Activated CD4-positive, alpha-beta memory T cell treated with anti-CD3 and anti-CD28 coated beads for 36 hours (primary cell): ENCODE data around the gene ARHGEF38. TPM values are rescaled to one million over a fixed set of nuclear protein-coding genes. Genes with fewer than 3 reads are reported as not detected.

Source experiments
- CTCF ChIA-PET: fragments of 350-600 bp; sonication (Branson Sonifier 250); formaldehyde crosslinking; loops from one replicate; lab custom pipeline; 2021; ENCODE audit warnings: antibody characterized with exemption, inconsistent platforms; lab: Charles Lee
- POLR2A ChIA-PET: fragments of 350-600 bp; sonication (Branson Sonifier 250); formaldehyde crosslinking; loops from one replicate; lab custom pipeline; 2021; ENCODE audit warnings: antibody characterized with exemption; lab: Charles Lee
- DNase-seq: peaks from one replicate; pipeline ENCODE4 v3.0.0-alpha.2; 2020
- H3K27ac Mint-ChIP-seq: one replicate; pipeline ENCODE4 v1.8.0; 2021; ENCODE audit warnings: mixed read lengths
- H3K27me3 Mint-ChIP-seq: one replicate; pipeline ENCODE4 v1.8.0; 2021; ENCODE audit warnings: mixed read lengths
- H3K36me3 Mint-ChIP-seq: one replicate; pipeline ENCODE4 v1.8.0; 2021; ENCODE audit warnings: mixed read lengths
- H3K4me1 Mint-ChIP-seq: one replicate; pipeline ENCODE4 v1.8.0; 2021; ENCODE audit warnings: low read depth, mixed read lengths
- H3K4me3 Mint-ChIP-seq: one replicate; pipeline ENCODE4 v1.8.0; 2021; ENCODE audit warnings: mild to moderate bottlenecking, mixed read lengths
- H3K9me3 Mint-ChIP-seq: one replicate; pipeline ENCODE4 v1.8.0; 2021; ENCODE audit warnings: mixed read lengths
- intact Hi-C: fragments of 100-400 bp; cut with micrococcal nuclease; formaldehyde crosslinking; loops from one replicate; pipeline ENCODE4 v1.15.1; 2023
- total RNA-seq, 2 experiments: library from RNA; stranded (reverse); gene quantifications; one replicate each; pipeline ENCODE4 v1.2.3, GENCODE V29; 2021

The ARHGEF38 gene
- total RNA-seq, 2 experiments from 2014 or later = not detected

DNA sequence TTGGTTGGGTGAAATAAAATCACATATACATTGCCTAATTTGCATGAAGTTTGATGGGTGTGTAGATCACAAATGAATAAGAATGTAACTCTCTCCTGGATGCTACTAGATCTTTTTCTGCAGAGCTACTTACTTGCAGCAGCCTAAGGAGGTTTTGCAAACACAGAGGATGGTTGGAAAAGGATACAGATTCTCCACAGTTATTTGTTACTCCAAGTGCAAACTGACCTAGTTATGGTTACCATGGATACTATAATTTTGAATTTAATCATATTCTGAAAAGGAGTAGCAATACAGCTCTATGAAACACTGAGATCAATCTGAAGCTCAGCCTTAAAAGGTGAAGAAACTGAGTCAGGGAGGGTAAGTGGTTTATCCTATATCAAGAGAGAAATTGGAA is 9.1 kb upstream of the ARHGEF38 start:
- Mint-ChIP-seq H3K27me3 (peaks cover 6% of the 10 kb centered on the region), H3K36me3 (no peaks in the 10 kb centered on the region), H3K4me3 (no peak overlapping the region), H3K9me3 (no peaks in the 10 kb centered on the region), H3K27ac (no peak overlapping the region), H3K4me1 (peaks cover 6% of the 10 kb centered on the region)
- DNase-seq = no peak
- CTCF ChIA-PET = interaction anchor here (1.0 kb wide), 1 partner anchor 22 kb away, joined by 3 read pairs; no protein-coding TSS in a partner anchor
- POLR2A ChIA-PET = no interaction called here
- intact Hi-C loops = no loop called here

DNA sequence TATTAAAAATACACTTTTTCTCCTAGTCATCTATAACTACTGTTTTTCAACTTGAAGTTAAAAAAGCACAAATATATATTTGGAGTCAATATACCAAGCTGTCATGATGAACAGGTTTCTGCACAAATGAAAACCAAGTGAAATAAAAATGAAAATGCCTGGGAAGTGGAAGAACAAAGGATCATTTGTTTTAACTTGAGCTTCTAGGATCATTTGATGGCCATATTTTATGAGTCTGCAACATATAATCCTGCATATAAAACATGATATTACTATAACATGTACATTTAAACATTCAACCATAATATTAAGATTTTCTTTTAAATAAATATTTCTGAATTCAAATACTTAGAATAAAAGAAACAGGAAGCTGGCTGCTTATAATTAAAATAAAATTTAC is 8.5 kb upstream of the ARHGEF38 start:
- no peak for DNase-seq
- H3K4me1 Mint-ChIP-seq = peaks cover 6% of the 10 kb centered on the region
- peaks cover 4% of the 10 kb centered on the region for H3K27me3 Mint-ChIP-seq
- intact Hi-C loops = no loop called here
- no peaks in the 10 kb centered on the region for H3K36me3 Mint-ChIP-seq
- POLR2A ChIA-PET = no interaction called here
- no peak overlapping the region for H3K4me3 Mint-ChIP-seq
- CTCF ChIA-PET = interaction anchor here (1.0 kb wide), 1 partner anchor 23 kb away, joined by 3 read pairs; no protein-coding TSS in a partner anchor
- no peak overlapping the region for H3K27ac Mint-ChIP-seq
- H3K9me3 Mint-ChIP-seq = no peaks in the 10 kb centered on the region

DNA sequence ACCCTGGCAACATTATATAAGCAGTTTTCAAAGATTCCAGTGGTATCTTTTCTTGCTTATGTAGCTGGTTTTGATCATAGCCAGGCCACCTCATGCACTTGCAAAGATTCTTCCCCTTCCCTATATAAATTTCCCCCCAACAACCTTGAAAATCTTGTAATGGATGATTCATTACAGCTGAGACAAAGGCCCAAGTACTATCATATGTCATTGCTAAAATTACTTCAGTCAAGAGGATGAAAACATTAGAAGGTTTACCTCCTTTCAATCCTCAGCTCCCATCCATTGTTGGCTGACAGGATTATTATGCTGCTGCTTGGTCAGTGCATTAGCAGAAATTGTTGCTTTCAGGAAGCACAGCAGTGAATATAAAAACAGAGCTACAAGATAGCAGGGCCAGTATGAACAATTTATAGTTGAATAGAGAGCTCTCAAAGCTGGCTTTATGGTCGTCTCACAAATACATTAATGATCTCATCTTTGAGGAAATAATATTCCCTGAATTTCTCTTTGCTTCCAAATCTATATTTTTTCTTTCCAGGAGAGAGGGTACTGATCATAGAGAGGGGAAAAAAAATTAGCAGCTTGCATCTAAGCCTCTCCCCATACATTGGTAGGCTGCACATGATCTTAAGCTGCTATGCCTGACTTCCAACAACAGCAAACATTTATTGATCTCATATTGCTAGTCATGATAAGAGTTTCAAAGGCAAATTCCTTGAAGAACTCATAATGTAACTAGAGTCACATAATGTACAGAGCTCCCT is 7.7 kb upstream of the ARHGEF38 start:
- peaks cover 6% of the 10 kb centered on the region for H3K4me1 Mint-ChIP-seq
- POLR2A ChIA-PET = no interaction called here
- H3K4me3 Mint-ChIP-seq = no peak overlapping the region
- H3K36me3 Mint-ChIP-seq = no peaks in the 10 kb centered on the region
- no peak for DNase-seq
- peaks cover 4% of the 10 kb centered on the region for H3K27me3 Mint-ChIP-seq
- no peak overlapping the region for H3K27ac Mint-ChIP-seq
- intact Hi-C loops = no loop called here
- no peaks in the 10 kb centered on the region for H3K9me3 Mint-ChIP-seq
- CTCF ChIA-PET = no interaction called here

DNA sequence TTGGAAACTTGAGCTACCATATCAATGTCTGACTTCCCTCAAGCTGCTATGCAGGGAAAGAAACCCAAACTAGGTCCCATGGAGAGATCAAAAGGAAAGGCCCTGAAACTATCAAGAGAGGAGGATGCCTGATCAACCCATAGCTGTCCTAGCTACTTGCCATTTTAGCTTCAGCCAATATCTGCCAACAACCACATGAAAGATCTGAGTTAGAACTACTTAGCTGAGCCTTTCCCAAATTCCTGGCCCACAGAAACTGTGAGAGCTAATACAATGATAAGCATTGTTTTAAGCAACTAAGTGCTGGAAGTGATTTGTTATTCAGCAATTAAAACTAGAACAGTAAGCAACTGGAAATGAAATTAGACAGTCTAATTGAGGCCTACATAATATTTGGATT is 6.3 kb upstream of the ARHGEF38 start:
- H3K9me3 Mint-ChIP-seq = no peaks in the 10 kb centered on the region
- no peak overlapping the region for H3K4me3 Mint-ChIP-seq
- POLR2A ChIA-PET = no interaction called here
- H3K27ac Mint-ChIP-seq = no peak overlapping the region
- CTCF ChIA-PET = no interaction called here
- H3K36me3 Mint-ChIP-seq = no peaks in the 10 kb centered on the region
- H3K27me3 Mint-ChIP-seq = peaks cover 3% of the 10 kb centered on the region
- DNase-seq = no peak
- peaks cover 5% of the 10 kb centered on the region for H3K4me1 Mint-ChIP-seq
- intact Hi-C loops = no loop called here

DNA sequence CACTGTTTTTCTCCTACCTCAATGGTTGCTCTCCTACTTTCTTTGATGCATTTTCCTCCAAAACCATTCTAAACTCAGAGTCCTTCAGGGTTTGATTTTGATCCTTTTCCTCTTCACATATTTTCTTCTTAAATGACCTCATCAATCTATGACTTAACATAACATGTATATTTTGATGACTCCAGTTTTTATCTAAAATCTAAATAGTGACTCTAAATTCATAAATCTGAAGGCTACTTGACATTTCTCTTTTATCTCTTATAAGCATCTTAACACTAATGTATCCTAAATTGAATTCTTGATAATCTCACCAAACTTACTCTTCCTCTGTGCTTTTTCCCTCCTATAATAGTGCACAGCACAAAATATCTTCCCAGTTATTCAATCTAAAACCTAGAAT is 4.7 kb upstream of the ARHGEF38 start:
- ChIA-PET CTCF (no interaction called here), POLR2A (no interaction called here)
- Mint-ChIP-seq H3K9me3 (no peaks in the 10 kb centered on the region), H3K36me3 (no peaks in the 10 kb centered on the region), H3K27me3 (no peaks in the 10 kb centered on the region), H3K4me3 (no peak overlapping the region), H3K27ac (no peak overlapping the region), H3K4me1 (no peaks in the 10 kb centered on the region)
- DNase-seq = no peak
- intact Hi-C loops = no loop called here

DNA sequence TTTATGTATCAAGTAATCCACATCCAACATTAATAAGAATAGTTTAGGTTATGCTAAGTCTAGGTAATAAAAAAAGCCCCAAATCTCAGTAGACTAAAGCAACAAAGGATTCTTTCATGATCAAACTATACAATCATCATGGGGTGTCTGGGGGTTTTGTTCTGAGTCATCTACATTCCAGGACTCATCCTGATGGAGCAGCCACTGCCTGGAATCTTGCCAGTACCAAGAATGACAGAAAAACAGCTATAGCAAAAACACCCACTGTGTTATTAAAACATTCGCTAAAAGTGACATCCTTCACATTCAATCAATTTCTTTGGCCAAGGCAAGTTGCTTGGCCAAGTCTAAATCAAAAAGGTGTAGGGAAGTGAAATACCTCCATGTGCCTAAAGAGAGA is 3.9 kb upstream of the ARHGEF38 start:
- CTCF ChIA-PET = no interaction called here
- H3K27ac Mint-ChIP-seq = no peak overlapping the region
- H3K9me3 Mint-ChIP-seq = no peaks in the 10 kb centered on the region

DNA sequence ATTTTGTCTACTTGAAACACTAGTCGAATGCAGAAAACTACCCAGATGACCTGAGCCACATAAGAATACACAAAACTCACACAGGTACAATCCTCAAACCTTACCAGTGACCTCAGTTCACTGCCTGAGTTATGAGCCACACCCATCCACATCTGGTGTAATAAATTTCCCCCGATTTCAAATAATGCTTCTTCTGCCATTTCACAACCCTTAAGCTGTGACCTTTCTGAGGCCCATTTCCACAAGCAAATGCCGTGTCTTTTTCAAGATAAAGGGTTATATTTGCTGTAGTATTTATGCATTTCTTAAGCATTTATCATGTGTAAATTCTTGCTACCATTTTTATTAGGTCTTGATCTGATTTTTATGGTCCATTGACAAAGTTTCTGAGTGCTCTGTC is 1.8 kb upstream of the ARHGEF38 start:
- POLR2A ChIA-PET = no interaction called here
- intact Hi-C loops = no loop called here
- DNase-seq = no peak
- peaks cover 5% of the 10 kb centered on the region for H3K27me3 Mint-ChIP-seq
- no peaks in the 10 kb centered on the region for H3K4me1 Mint-ChIP-seq
- H3K4me3 Mint-ChIP-seq = no peak overlapping the region
- H3K36me3 Mint-ChIP-seq = no peaks in the 10 kb centered on the region
- no peaks in the 10 kb centered on the region for H3K9me3 Mint-ChIP-seq
- CTCF ChIA-PET = no interaction called here
- H3K27ac Mint-ChIP-seq = no peak overlapping the region

More for the DNA sequence above, 3.9 kb upstream of the ARHGEF38 start:
- DNase-seq = no peak
- intact Hi-C loops = no loop called here
- no peak overlapping the region for H3K4me3 Mint-ChIP-seq
- no peaks in the 10 kb centered on the region for H3K27me3 Mint-ChIP-seq
- H3K4me1 Mint-ChIP-seq = no peaks in the 10 kb centered on the region
- POLR2A ChIA-PET = no interaction called here
- H3K36me3 Mint-ChIP-seq = no peaks in the 10 kb centered on the region

DNA sequence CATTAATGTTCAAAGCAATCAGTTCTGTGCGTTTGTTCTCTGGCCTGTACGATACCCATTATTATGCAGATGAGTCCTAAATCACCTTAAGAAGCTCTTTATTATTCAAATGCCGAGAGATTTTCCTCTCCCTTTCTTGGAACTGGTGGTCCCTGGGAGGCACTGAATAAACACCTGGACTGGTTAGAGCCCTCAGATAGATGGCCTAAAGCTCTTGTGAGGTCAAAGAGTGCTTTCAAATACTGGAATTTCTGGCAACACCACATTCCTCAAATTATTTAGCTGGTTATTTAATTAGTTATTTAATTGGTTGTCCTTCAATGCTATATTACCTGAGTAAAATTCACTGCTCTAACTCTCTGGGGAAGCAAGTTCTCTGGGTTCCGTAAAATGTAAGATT is 3.0 kb downstream of the ARHGEF38 start:
- intact Hi-C loops = no loop called here
- Mint-ChIP-seq H3K4me1 (no peaks in the 10 kb centered on the region), H3K27me3 (peaks cover 5% of the 10 kb centered on the region), H3K27ac (no peak overlapping the region), H3K4me3 (no peak overlapping the region), H3K36me3 (no peaks in the 10 kb centered on the region), H3K9me3 (no peaks in the 10 kb centered on the region)
- DNase-seq = no peak
- POLR2A ChIA-PET = no interaction called here
- CTCF ChIA-PET = interaction anchor here (0.6 kb wide), 1 partner anchor 1850 kb away, joined by 4 read pairs; no protein-coding TSS in a partner anchor

DNA sequence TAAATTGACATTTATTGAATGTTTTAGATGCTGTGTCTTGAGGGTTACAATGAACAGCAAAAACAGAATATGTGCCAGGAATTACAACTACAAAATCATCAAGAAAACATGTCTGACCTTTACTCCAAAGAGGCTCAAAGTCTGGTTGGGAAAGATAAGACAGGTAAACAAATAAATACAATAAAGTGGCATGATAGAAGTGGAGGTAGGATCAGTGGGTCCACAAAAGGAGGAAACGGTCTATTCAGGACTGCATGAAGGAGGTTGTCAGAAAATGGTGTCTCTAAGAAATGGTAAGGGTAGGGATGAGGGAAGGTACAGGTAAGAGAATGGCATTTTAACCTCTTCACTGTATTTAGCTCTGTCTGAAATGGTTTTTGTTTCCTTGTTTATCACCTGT is 3.8 kb downstream of the ARHGEF38 start:
- POLR2A ChIA-PET = no interaction called here
- H3K27ac Mint-ChIP-seq = no peak overlapping the region
- DNase-seq = no peak
- intact Hi-C loops = no loop called here
- CTCF ChIA-PET = no interaction called here
- no peaks in the 10 kb centered on the region for H3K36me3 Mint-ChIP-seq
- peaks cover 5% of the 10 kb centered on the region for H3K27me3 Mint-ChIP-seq
- no peaks in the 10 kb centered on the region for H3K9me3 Mint-ChIP-seq
- H3K4me1 Mint-ChIP-seq = no peaks in the 10 kb centered on the region
- H3K4me3 Mint-ChIP-seq = no peak overlapping the region

DNA sequence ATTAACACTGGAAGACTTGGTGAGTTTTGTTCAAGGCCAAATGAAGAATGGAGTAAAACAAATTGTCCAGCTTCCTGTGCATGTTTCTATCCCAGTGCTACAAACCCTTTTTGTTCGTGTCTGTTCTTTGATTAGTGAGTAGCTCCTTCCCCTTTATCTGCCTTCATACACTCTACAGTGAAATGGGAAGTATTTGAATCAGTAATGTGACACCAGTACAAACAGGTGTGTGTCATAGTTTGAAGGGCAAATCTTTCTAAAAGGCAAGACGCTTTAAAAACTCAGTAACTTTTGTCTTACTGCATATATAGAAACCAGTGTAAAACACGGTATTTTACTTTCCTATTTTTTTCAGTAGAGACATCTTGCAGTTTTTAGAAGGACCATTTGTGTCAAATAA is 5.9 kb downstream of the ARHGEF38 start:
- no peaks in the 10 kb centered on the region for H3K36me3 Mint-ChIP-seq
- H3K27ac Mint-ChIP-seq = no peak overlapping the region
- no peaks in the 10 kb centered on the region for H3K4me1 Mint-ChIP-seq
- intact Hi-C loops = no loop called here
- H3K4me3 Mint-ChIP-seq = no peak overlapping the region
- H3K9me3 Mint-ChIP-seq = no peaks in the 10 kb centered on the region
- CTCF ChIA-PET = no interaction called here
- no peak for DNase-seq
- H3K27me3 Mint-ChIP-seq = peaks cover 5% of the 10 kb centered on the region
- POLR2A ChIA-PET = no interaction called here

DNA sequence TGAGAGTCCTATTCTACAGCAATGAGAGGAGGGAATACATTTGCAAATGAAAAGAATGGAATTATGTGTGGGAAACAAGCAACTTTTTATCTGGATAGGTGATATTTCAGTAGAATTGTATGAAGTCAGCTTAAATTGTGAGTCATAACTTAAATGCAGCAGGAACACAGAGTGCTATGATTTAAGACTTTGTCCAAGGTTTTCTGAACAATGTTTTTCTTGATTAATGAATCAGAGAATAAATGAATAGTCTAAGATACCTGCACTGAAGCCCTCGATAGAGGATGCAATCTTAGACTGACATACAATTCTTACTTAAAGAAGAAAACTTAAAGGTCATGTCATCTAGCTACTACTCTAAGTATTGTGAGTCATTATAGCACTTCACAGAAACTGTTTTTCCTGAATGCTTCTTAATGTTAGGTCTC is 8.0 kb downstream of the ARHGEF38 start:
- no peak for DNase-seq
- no peaks in the 10 kb centered on the region for H3K4me1 Mint-ChIP-seq
- CTCF ChIA-PET = no interaction called here
- intact Hi-C loops = no loop called here
- no peaks in the 10 kb centered on the region for H3K36me3 Mint-ChIP-seq
- no peaks in the 10 kb centered on the region for H3K9me3 Mint-ChIP-seq
- no peaks in the 10 kb centered on the region for H3K27me3 Mint-ChIP-seq
- no peak overlapping the region for H3K27ac Mint-ChIP-seq
- POLR2A ChIA-PET = no interaction called here
- H3K4me3 Mint-ChIP-seq = no peak overlapping the region

DNA sequence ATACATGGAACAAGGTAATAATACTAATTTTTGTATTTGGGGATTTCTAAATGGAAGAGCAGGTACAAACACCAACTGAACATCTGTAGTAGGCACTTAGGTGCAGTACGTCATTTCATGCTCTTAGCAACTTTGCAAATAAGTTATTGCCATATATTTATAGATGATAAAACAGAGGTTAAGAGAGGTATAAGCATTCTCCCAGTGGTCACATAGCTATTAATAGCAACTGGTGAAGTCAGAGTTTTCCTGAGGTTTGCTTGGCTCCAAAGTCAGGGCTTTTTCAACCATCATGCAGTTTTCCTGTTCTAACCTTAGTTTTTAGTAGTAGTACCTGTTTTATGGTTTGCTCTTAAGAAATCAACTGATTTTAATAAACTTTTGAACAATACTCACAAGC is 10.9 kb downstream of the ARHGEF38 start:
- intact Hi-C loops = no loop called here
- CTCF ChIA-PET = no interaction called here
- no peaks in the 10 kb centered on the region for H3K4me1 Mint-ChIP-seq
- no peak overlapping the region for H3K4me3 Mint-ChIP-seq
- H3K27me3 Mint-ChIP-seq = no peaks in the 10 kb centered on the region
- H3K27ac Mint-ChIP-seq = no peak overlapping the region
- H3K36me3 Mint-ChIP-seq = no peaks in the 10 kb centered on the region
- DNase-seq = no peak
- POLR2A ChIA-PET = no interaction called here
- no peaks in the 10 kb centered on the region for H3K9me3 Mint-ChIP-seq

DNA sequence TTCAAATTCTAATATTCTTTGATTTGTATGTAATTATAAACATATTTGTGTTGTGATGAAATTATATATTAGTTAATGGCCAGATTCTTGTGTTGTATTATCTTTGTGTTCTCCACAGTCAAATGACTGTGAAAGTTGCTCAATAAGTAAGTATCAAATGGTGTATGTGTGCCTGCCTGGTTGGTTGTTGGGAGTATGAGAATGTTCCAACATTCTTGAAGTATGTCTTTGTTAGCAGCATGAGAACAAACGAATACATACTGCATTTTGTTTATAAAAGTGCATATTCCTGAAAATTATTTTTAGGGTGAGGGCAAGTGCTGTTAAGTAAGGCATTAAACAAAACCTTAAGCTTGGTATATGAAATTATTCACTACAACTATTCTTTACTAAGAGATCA is 16.2 kb downstream of the ARHGEF38 start:
- H3K4me3 Mint-ChIP-seq = no peak overlapping the region
- peaks cover 2% of the 10 kb centered on the region for H3K27me3 Mint-ChIP-seq
- no peaks in the 10 kb centered on the region for H3K4me1 Mint-ChIP-seq
- no peak overlapping the region for H3K27ac Mint-ChIP-seq
- CTCF ChIA-PET = no interaction called here
- no peak for DNase-seq
- intact Hi-C loops = no loop called here
- POLR2A ChIA-PET = no interaction called here
- no peaks in the 10 kb centered on the region for H3K36me3 Mint-ChIP-seq
- H3K9me3 Mint-ChIP-seq = peaks cover 2% of the 10 kb centered on the region
